Measurements from ENCODE around the gene TEX10. TPM values are rescaled to one million over a fixed set of nuclear protein-coding genes. Genes with fewer than 3 reads are reported as not detected.

The TEX10 gene
- total RNA-seq, 1 experiment from 2014 or later = 15.4 TPM

GRCh38 chr9:100370064-100370723, 17.5 kb upstream of the TEX10 start:
- ATAC-seq (no peak), DNase-seq (ENCODE audit: low read depth, low spot score) (no peak)
- no peaks in the 10 kb centered on the region for H3K36me3 ChIP-seq (ENCODE audit: control insufficient read depth, insufficient read depth, low read length)
- in situ Hi-C loops (cut with HindIII; ENCODE audit: low pct_unique_long_range_greater_than_20kb, low sequenced_read_pairs) = no loop called here
- TF ChIP-seq, protein P1, sequence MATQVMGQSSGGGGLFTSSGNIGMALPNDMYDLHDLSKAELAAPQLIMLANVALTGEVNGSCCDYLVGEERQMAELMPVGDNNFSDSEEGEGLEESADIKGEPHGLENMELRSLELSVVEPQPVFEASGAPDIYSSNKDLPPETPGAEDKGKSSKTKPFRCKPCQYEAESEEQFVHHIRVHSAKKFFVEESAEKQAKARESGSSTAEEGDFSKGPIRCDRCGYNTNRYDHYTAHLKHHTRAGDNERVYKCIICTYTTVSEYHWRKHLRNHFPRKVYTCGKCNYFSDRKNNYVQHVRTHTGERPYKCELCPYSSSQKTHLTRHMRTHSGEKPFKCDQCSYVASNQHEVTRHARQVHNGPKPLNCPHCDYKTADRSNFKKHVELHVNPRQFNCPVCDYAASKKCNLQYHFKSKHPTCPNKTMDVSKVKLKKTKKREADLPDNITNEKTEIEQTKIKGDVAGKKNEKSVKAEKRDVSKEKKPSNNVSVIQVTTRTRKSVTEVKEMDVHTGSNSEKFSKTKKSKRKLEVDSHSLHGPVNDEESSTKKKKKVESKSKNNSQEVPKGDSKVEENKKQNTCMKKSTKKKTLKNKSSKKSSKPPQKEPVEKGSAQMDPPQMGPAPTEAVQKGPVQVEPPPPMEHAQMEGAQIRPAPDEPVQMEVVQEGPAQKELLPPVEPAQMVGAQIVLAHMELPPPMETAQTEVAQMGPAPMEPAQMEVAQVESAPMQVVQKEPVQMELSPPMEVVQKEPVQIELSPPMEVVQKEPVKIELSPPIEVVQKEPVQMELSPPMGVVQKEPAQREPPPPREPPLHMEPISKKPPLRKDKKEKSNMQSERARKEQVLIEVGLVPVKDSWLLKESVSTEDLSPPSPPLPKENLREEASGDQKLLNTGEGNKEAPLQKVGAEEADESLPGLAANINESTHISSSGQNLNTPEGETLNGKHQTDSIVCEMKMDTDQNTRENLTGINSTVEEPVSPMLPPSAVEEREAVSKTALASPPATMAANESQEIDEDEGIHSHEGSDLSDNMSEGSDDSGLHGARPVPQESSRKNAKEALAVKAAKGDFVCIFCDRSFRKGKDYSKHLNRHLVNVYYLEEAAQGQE (IDR thresholded peaks at IDR 0.05; ENCODE audit: insufficient read depth in 1 of 2, low read depth in 2 of 2, low read length in 1 of 2) = no peak
- TF ChIP-seq, protein P2, sequence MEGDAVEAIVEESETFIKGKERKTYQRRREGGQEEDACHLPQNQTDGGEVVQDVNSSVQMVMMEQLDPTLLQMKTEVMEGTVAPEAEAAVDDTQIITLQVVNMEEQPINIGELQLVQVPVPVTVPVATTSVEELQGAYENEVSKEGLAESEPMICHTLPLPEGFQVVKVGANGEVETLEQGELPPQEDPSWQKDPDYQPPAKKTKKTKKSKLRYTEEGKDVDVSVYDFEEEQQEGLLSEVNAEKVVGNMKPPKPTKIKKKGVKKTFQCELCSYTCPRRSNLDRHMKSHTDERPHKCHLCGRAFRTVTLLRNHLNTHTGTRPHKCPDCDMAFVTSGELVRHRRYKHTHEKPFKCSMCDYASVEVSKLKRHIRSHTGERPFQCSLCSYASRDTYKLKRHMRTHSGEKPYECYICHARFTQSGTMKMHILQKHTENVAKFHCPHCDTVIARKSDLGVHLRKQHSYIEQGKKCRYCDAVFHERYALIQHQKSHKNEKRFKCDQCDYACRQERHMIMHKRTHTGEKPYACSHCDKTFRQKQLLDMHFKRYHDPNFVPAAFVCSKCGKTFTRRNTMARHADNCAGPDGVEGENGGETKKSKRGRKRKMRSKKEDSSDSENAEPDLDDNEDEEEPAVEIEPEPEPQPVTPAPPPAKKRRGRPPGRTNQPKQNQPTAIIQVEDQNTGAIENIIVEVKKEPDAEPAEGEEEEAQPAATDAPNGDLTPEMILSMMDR (IDR thresholded peaks at IDR 0.05) = no peak
- H3K27ac ChIP-seq (ENCODE audit: low read length) = no peak overlapping the region
- H3K4me1 ChIP-seq (ENCODE audit: control insufficient read depth, insufficient read depth, low read length) = no peaks in the 10 kb centered on the region
- intact Hi-C loops (cut with micrococcal nuclease; ENCODE audit: unreplicated experiment) = no loop called here
- BruUV-seq (replicated peaks) = no TSS peak
- H3K4me3 ChIP-seq (ENCODE audit: low read depth in 2 of 2, low read length in 2 of 2) = no peak overlapping the region
- ChIA-PET POLR2A (no interaction called here), CTCF (no interaction called here)
- H3K27me3 ChIP-seq (ENCODE audit: control insufficient read depth, insufficient read depth, low read length) = no peaks in the 10 kb centered on the region
- no peaks in the 10 kb centered on the region for H3K9me3 ChIP-seq (ENCODE audit: control insufficient read depth, insufficient read depth, low read depth, low read length)

DNA sequence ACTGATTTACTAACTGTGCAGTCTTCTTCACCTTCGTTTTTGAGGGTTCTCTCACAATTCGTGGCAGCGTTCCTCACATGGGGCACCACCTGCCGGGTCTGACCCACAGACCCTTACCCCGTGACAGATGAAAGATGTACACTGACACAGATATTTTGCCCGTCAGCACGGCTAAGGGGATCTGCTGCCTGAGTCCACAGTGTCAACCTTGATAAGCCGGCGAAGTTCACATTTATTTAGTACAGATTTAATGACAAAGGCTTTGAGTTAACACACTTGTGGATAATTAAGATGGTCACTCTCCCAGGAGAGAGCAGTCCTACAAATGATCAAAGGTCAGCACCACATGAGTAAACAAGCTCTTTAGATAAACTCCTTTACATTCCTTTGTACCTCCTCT, 15.9 kb upstream of the TEX10 start:
- H3K27me3 ChIP-seq (ENCODE audit: control insufficient read depth, insufficient read depth, low read length) = no peaks in the 10 kb centered on the region
- intact Hi-C loops (cut with micrococcal nuclease; ENCODE audit: unreplicated experiment) = no loop called here
- ChIA-PET POLR2A (no interaction called here), CTCF (no interaction called here)
- in situ Hi-C loops (cut with HindIII; ENCODE audit: low pct_unique_long_range_greater_than_20kb, low sequenced_read_pairs) = no loop called here
- H3K27ac ChIP-seq (ENCODE audit: low read length) = no peak overlapping the region
- TF ChIP-seq TCF7L2 (IDR thresholded peaks at IDR 0.05; ENCODE audit: low read depth, low read length) (no peak), SIN3A (IDR thresholded peaks at IDR 0.05; ENCODE audit: borderline replicate concordance, insufficient read depth, low read depth, low read length) (no peak), POLR2AphosphoS5 (IDR thresholded peaks at IDR 0.05; ENCODE audit: low read depth, low read length) (no peak)
- TF ChIP-seq, protein P1 (IDR thresholded peaks at IDR 0.05; ENCODE audit: insufficient read depth in 1 of 2, low read depth in 2 of 2, low read length in 1 of 2) = no peak
- TF ChIP-seq, protein P2 (IDR thresholded peaks at IDR 0.05) = no peak
- BruUV-seq (replicated peaks) = no TSS peak
- no peak for ATAC-seq
- H3K9me3 ChIP-seq (ENCODE audit: control insufficient read depth, insufficient read depth, low read depth, low read length) = no peaks in the 10 kb centered on the region
- no peaks in the 10 kb centered on the region for H3K4me1 ChIP-seq (ENCODE audit: control insufficient read depth, insufficient read depth, low read length)
- H3K4me3 ChIP-seq (ENCODE audit: low read depth in 2 of 2, low read length in 2 of 2) = no peak overlapping the region
- no peaks in the 10 kb centered on the region for H3K36me3 ChIP-seq (ENCODE audit: control insufficient read depth, insufficient read depth, low read length)
- DNase-seq (ENCODE audit: low read depth, low spot score) = no peak

Data from Panc1 (cell line).